IMR-90 (cell line): ENCODE data around the gene NIF3L1. TPM values are rescaled to one million over a fixed set of nuclear protein-coding genes. Genes with fewer than 3 reads are reported as not detected.

Experiments used
- ATAC-seq: fragments of 200-7000 bp; cut with Tn5 transposase; 2 replicates; pipeline ENCODE4 v1.9.1; 2020; ENCODE audit warnings: low read depth, mild to moderate bottlenecking, moderate library complexity
- BruUV-seq: library from RNA; stranded (reverse); fragments of 400-500 nt; replicated peaks from 2 replicates; lab custom pipeline; 2021; lab: Mats Ljungman, UMichigan
- CTCF ChIA-PET: fragments of 300-600 bp; formaldehyde crosslinking; extraction: SDS; loops from one replicate; lab custom pipeline; 2021; ENCODE audit warnings: antibody characterized with exemption; lab: Yijun Ruan, JAX
- POLR2A ChIA-PET: fragments of 300-600 bp; sonication (Branson Sonifier 250); formaldehyde crosslinking; loops from one replicate; lab custom pipeline; 2022; ENCODE audit warnings: antibody characterized with exemption; ENCODE audit not compliant: unreplicated experiment; lab: Charles Lee
- DNase-seq: peaks from one replicate; pipeline ENCODE4 v3.0.0; 2013
- H2AFZ ChIP-seq: replicated peaks from 2 replicates; pipeline ENCODE3; 2013; ENCODE audit warnings: low read length, mild to moderate bottlenecking; ENCODE audit not compliant: poor library complexity
- H2AK5ac ChIP-seq: 2 replicates; pipeline ENCODE4 v1.6.1; 2013; ENCODE audit warnings: low read depth, low read length, inconsistent platforms
- H2AK9ac ChIP-seq: replicated peaks from 2 replicates; pipeline ENCODE3; 2013; ENCODE audit warnings: mild to moderate bottlenecking, low read depth, low read length, moderate library complexity; ENCODE audit not compliant: poor library complexity
- H2BK120ac ChIP-seq: 2 replicates; pipeline ENCODE4 v1.6.1; 2013; ENCODE audit warnings: low read depth, low read length, inconsistent platforms
- H2BK15ac ChIP-seq: 3 replicates; pipeline ENCODE4 v1.6.1; 2013; ENCODE audit warnings: low read depth, low read length, inconsistent platforms
- H2BK20ac ChIP-seq: 2 replicates; pipeline ENCODE4 v1.6.1; 2013; ENCODE audit warnings: low read depth, mild to moderate bottlenecking, inconsistent platforms, low read length, moderate library complexity
- H2BK5ac ChIP-seq: 2 replicates; pipeline ENCODE4 v1.6.1; 2013; ENCODE audit warnings: mild to moderate bottlenecking, low read depth, low read length, inconsistent platforms; ENCODE audit not compliant: poor library complexity, severe bottlenecking
- H3K14ac ChIP-seq: replicated peaks from 2 replicates; pipeline ENCODE4 v1.6.1; 2013; ENCODE audit warnings: low read depth, low read length, inconsistent platforms
- H3K18ac ChIP-seq: 2 replicates; pipeline ENCODE4 v1.6.1; 2013; ENCODE audit warnings: low read depth, low read length, control low read depth
- H3K23ac ChIP-seq: 2 replicates; pipeline ENCODE4 v1.6.1; 2013; ENCODE audit warnings: low read depth, low read length, inconsistent platforms
- H3K27ac ChIP-seq: 2 replicates; pipeline ENCODE4 v1.5.1; 2013; ENCODE audit warnings: mild to moderate bottlenecking, control low read depth, low read length; ENCODE audit not compliant: insufficient read depth
- H3K27me3 ChIP-seq: 2 replicates; pipeline ENCODE4 v1.6.1; 2013; ENCODE audit warnings: low read length; ENCODE audit not compliant: control insufficient read depth, insufficient read depth
- H3K36me3 ChIP-seq: 2 replicates; pipeline ENCODE4 v1.6.1; 2013; ENCODE audit warnings: low read length, mixed read lengths; ENCODE audit not compliant: control insufficient read depth, insufficient read depth
- H3K4ac ChIP-seq: 2 replicates; pipeline ENCODE4 v1.6.1; 2013; ENCODE audit warnings: low read depth, low read length, inconsistent platforms
- H3K4me1 ChIP-seq: 2 replicates; pipeline ENCODE4 v1.6.1; 2013; ENCODE audit warnings: low read length, mixed read lengths; ENCODE audit not compliant: control insufficient read depth, insufficient read depth
- H3K4me2 ChIP-seq: 2 replicates; pipeline ENCODE4 v1.6.1; 2013; ENCODE audit warnings: low read depth, mild to moderate bottlenecking, control low read depth, low read length, moderate library complexity
- H3K4me3 ChIP-seq: 2 replicates; pipeline ENCODE4 v1.5.1; 2013; ENCODE audit warnings: low read depth, mild to moderate bottlenecking, control low read depth, low read length, moderate library complexity; ENCODE audit not compliant: insufficient read depth
- H3K56ac ChIP-seq: 2 replicates; pipeline ENCODE4 v1.6.1; 2013; ENCODE audit warnings: low read length, inconsistent platforms; ENCODE audit not compliant: insufficient read depth; ENCODE audit errors: extremely low read depth
- H3K79me1 ChIP-seq, 2 experiments: 2 replicates each; pipeline ENCODE4 v1.6.1; 2013; ENCODE audit warnings: low read length in 2 of 2, inconsistent platforms in 1 of 2, low read depth in 1 of 2
- H3K9ac ChIP-seq: 2 replicates; pipeline ENCODE4 v1.6.1; 2013; ENCODE audit warnings: low read depth, low read length, control low read depth
- H3K9me1 ChIP-seq: 2 replicates; pipeline ENCODE4 v1.6.1; 2013; ENCODE audit warnings: low read length, inconsistent platforms; ENCODE audit not compliant: insufficient read depth
- H3K9me3 ChIP-seq: 2 replicates; pipeline ENCODE4 v1.6.1; 2013; ENCODE audit warnings: low read length; ENCODE audit not compliant: control insufficient read depth, insufficient read depth
- H4K20me1 ChIP-seq: 2 replicates; pipeline ENCODE4 v1.6.1; 2013; ENCODE audit warnings: low read length, inconsistent platforms; ENCODE audit not compliant: insufficient read depth
- H4K5ac ChIP-seq: 2 replicates; pipeline ENCODE4 v1.6.1; 2013; ENCODE audit warnings: mild to moderate bottlenecking, low read depth, low read length, control low read depth
- H4K8ac ChIP-seq, 2 experiments: 2 replicates each; pipeline ENCODE4 v1.6.1; 2013; ENCODE audit warnings: low read depth in 2 of 2, low read length in 2 of 2, control low read depth in 1 of 2, inconsistent platforms in 1 of 2
- H4K91ac ChIP-seq: 2 replicates; pipeline ENCODE4 v1.6.1; 2013; ENCODE audit warnings: low read depth, low read length, inconsistent platforms; ENCODE audit not compliant: insufficient read depth
- BHLHE40 ChIP-seq: fragments of 150-350 bp; IDR thresholded peaks from 2 replicates; pipeline ENCODE4 v1.6.1; 2016; ENCODE audit warnings: mild to moderate bottlenecking, low read depth, low read length
- CTCF ChIP-seq: conservative IDR thresholded peaks from 2 replicates; pipeline ENCODE4 v1.5.1; 2012; ENCODE audit warnings: mild to moderate bottlenecking, low read depth, low read length, improper control_type of control experiment
- MAFK ChIP-seq: IDR thresholded peaks from 2 replicates; pipeline ENCODE4 v1.6.1; 2012; ENCODE audit warnings: low read depth, low read length, improper control_type of control experiment
- MAZ ChIP-seq: IDR thresholded peaks from 2 replicates; pipeline ENCODE4 v1.6.1; 2012; ENCODE audit warnings: low read depth, mild to moderate bottlenecking, low read length, improper control_type of control experiment, moderate library complexity, borderline replicate concordance
- NFE2L2 ChIP-seq: fragments of 150-350 bp; IDR thresholded peaks from 2 replicates; pipeline ENCODE4 v1.6.1; 2016; ENCODE audit warnings: low read depth, mild to moderate bottlenecking, low read length
- POLR2A ChIP-seq: IDR thresholded peaks from 2 replicates; pipeline ENCODE4 v1.6.1; 2012; ENCODE audit warnings: mild to moderate bottlenecking, low read depth, low read length
- RAD21 ChIP-seq: IDR thresholded peaks from 2 replicates; pipeline ENCODE4 v1.6.1; 2012; ENCODE audit warnings: low read length, improper control_type of control experiment
- RCOR1 ChIP-seq: IDR thresholded peaks from 2 replicates; pipeline ENCODE4 v1.6.1; 2012; ENCODE audit warnings: mild to moderate bottlenecking, low read length, improper control_type of control experiment; ENCODE audit not compliant: insufficient replicate concordance
- RFX5 ChIP-seq: IDR thresholded peaks from 2 replicates; pipeline ENCODE4 v1.8.0; 2012; ENCODE audit warnings: low read depth, mild to moderate bottlenecking, low read length, moderate library complexity
- SMC3 ChIP-seq: fragments of 150-350 bp; IDR thresholded peaks from 2 replicates; pipeline ENCODE4 v1.6.1; 2016; ENCODE audit warnings: low read depth, mild to moderate bottlenecking, antibody characterized with exemption, low read length, moderate library complexity
- USF2 ChIP-seq: fragments of 150-350 bp; IDR thresholded peaks from 2 replicates; pipeline ENCODE4 v1.6.1; 2017; ENCODE audit warnings: mild to moderate bottlenecking, antibody characterized with exemption, low read length, low read depth
- WGBS, 2 experiments: methylation state at CpG; one replicate each; pipeline versions ENCODE4 v1.1.5 to v1.1.7; 2013; ENCODE audit warnings: missing lambda C conversion rate in 2 of 2; ENCODE audit not compliant: insufficient read length in 1 of 2; ENCODE audit errors: extremely low coverage in 2 of 2; 5-methylcytosine and 5-hydroxymethylcytosine counted together
- dilution Hi-C: fragments of 300-500 bp; cut with HindIII; formaldehyde crosslinking; loops from one replicate; pipeline ENCODE4 v1.14.3; 2018; ENCODE audit warnings: low sequenced_read_pairs; ENCODE audit not compliant: unreplicated experiment
- in situ Hi-C: fragments of 300-500 bp; cut with MboI; formaldehyde crosslinking; loops from 3 replicates; pipeline ENCODE4 v1.14.3; 2019; ENCODE audit warnings: low sequenced_read_pairs, inconsistent platforms, mixed read lengths
- intact Hi-C: fragments of 100-400 bp; cut with micrococcal nuclease; formaldehyde crosslinking; loops from 2 replicates; pipeline ENCODE4 v1.10.0; 2022
- polyA plus RNA-seq, 3 experiments: library from polyadenylated mRNA; depleted of rRNA; stranded (reverse); fragments of >200 nt; gene quantifications; 2 replicates each; pipeline ENCODE4 v1.2.3, GENCODE V29; 2012; ENCODE audit warnings: low replicate concordance in 1 of 3
- total RNA-seq: library from RNA; depleted of rRNA; stranded (reverse); fragments of >200 nt; gene quantifications from 2 replicates; pipeline ENCODE4 v1.2.3, GENCODE V29; 2012

The NIF3L1 gene
- total and polyA plus RNA-seq, 2 of the 4 experiments (the other 2 are of a cell fraction) = 43.0 to 54.6 TPM

- H3K4ac ChIP-seq = no peak overlapping the region
- H4K5ac ChIP-seq = no peak overlapping the region
- H3K23ac ChIP-seq = no peak overlapping the region
- ATAC-seq (no peak; the same call in none of the 2 replicates), DNase-seq (no peak)
- no peak overlapping the region for H4K8ac ChIP-seq
- WGBS, 2 experiments = 88% methylated on average over 6 of the region's 14 CpGs; no CpG with 5 or more reads in 1 of the 2 experiments
- H3K36me3 ChIP-seq = peaks cover 37% of the 10 kb centered on the region
- H2AK5ac ChIP-seq = no peak overlapping the region
- H2BK15ac ChIP-seq = no peak overlapping the region
- H3K9me1 ChIP-seq = no peaks in the 10 kb centered on the region
- no peak overlapping the region for H3K4me2 ChIP-seq
- CTCF ChIA-PET = no interaction called here
- H3K14ac ChIP-seq = no peak overlapping the region
- TF ChIP-seq MAZ = no peak
- no peak for TF ChIP-seq POLR2A
- TF ChIP-seq BHLHE40 = no peak
- TF ChIP-seq SMC3 = no peak
- TF ChIP-seq CTCF = no peak
- TF ChIP-seq NFE2L2 = no peak
- TF ChIP-seq RAD21 = no peak
- no peak for TF ChIP-seq USF2
- no peak for TF ChIP-seq MAFK
- TF ChIP-seq RFX5 = no peak
- no peak for TF ChIP-seq RCOR1
- no peak overlapping the region for H2BK5ac ChIP-seq
- H2BK120ac ChIP-seq = no peak overlapping the region
- dilution Hi-C loops (no loop called here), intact Hi-C loops (no loop called here), in situ Hi-C loops (no loop called here)
- H2AFZ ChIP-seq = no peak overlapping the region
- no peak overlapping the region for H3K18ac ChIP-seq
- H2BK20ac ChIP-seq = no peak overlapping the region
- H3K9ac ChIP-seq = no peak overlapping the region
- peaks cover 0 to 11% of the 10 kb centered on the region in 2 experiments for H3K79me1 ChIP-seq
- POLR2A ChIA-PET = no interaction called here
- H3K27me3 ChIP-seq = no peaks in the 10 kb centered on the region
- no peaks in the 10 kb centered on the region for H3K4me1 ChIP-seq
- H2AK9ac ChIP-seq = no peak overlapping the region
- BruUV-seq = no TSS peak
- H3K4me3 ChIP-seq = no peak overlapping the region
- H3K56ac ChIP-seq = no peak overlapping the region
- H4K20me1 ChIP-seq = peaks cover 29% of the 10 kb centered on the region
- H4K91ac ChIP-seq = no peak overlapping the region
- H3K27ac ChIP-seq = no peak overlapping the region
- no peaks in the 10 kb centered on the region for H3K9me3 ChIP-seq
Observed at GRCh38 chr2:200850512-200851256, 38.5 kb upstream of the NIF3L1 start.
